ENCODE results near the gene METTL9.
"Not testable (repeated sequence)": the region's sequence is repeated elsewhere in the genome, so short reads cannot be mapped to it uniquely, and the experiment has no call there.

Gene METTL9

DNA sequence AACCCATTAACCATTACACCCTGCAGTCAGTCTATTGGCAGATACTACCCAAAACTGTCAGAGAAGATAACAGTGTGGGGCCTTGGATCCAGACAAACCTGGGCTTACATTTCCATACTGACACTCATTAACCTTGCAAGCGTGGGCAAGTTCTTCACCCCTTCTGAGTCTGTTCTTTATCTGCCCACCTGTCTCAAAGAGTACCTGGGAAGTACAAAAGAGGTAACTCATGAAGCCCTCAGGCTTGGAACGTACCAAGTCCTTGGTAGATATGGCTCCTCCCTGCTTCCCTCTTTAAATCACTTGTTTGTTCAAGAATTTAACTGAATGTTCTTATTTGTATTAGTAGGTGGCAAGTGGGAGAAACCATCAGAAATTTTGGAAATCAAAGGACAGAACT lies 55.5 kb downstream of the METTL9 start:
- in situ Hi-C loops (cut with MboI; ENCODE audit: low sequenced_read_pairs): no loop called here

DNA sequence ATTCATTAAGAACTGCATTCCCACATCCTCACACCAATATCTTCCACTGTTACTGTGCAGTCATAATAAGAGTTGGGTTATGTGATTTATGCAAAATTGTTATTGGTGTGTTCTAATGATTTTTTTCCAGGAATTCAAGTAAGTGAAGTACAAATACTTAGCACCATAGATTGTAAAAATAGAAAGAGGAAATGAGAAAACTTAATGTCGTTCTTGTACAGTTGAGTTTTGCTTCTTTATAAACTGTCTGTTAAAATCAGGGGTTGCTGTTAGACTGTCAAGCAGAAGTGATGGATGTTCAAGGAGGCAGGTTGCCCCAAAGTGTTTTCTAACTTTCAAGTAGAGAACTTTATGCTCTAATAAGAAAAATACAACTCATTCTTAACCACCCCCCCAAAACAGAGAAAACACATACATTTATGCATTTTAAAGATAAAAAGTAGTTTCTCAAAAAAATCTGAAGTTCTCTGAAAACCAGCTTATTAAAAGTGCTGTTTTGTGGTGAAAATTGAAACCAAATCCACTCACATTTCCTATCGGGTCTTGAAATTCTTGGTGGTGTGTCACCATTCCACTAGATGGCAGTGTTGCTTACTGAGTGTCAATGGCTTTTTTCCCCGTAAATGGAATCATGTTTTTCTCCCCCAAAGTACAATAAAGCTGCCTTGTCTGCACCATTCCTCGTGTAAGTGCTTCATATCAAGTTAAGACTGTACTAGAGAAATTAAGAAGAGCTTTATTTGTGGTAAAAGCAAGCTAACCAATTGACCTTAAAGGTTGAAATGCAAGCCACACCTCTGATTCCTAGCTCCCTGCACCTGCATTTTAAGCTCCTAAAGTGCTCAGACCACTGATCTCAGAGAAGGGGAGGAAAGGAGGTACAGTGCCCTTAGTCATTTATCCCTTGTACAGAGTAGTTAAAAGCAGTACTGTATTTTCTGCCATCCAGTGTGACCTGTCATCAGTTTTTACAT lies 57.7 kb downstream of the METTL9 start:
- in situ Hi-C loops (cut with MboI; ENCODE audit: low sequenced_read_pairs): no loop called here

DNA sequence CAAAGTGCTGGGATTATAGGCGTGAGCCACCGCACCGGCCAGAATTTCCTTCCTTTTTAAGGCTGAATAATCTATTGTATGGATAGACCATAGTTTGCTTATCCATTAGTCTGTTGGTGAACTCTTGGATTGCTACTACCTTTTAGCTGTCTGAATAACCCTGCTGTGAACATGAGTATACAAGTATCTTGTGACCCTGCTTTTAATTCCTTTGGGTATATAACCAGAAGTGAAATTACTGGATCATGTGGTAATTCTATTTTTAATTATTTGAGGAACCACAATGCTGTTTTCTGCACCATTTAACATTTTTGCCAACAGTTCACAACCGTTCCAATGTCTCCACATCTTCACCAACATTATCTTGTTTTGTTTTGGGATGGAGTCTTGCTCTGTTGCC lies 59.7 kb downstream of the METTL9 start:
- in situ Hi-C loops (cut with MboI; ENCODE audit: low sequenced_read_pairs): no loop called here

DNA sequence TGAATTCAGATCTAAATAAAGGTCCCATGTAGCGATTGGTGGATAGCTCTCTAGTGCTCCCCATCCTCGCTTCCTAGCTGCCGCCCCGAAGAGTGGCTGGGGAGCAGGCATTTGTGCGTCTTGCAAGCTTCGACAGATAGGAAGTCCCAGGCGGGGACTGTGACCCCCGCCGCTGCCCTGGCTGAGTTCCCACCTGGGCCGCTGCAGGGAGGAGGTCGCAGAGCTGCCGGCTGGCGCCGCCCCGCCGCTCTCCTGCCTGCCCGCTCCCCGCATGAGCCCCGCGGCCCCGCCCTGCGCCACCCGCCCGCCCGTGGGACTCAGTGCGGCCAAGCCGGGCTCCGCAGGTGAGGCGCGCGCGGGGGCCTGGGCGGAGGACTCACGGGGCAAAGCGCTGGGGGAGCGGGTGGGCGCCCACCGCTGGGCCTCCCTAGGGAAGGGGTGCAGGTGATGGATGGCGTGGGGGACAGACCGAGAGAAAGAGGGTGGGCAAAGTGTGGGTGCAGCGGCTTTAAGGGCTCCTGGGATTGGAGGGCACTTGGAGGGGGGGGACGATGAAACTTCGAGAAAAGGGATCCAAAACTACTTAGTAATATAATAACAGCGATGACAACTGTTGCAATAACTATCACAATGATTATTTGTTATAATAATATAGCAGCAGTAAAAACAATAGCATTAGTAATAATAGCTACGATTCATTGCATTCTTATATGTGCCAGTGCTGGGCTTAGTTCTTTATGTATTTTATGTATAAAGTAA lies 64.7 kb downstream of the METTL9 start, which contains the start of gene OTOA:
Gene OTOA (plus strand): TSS at position 80 of the 759 bp plus-strand sequence. CDS start 14,547 bp downstream, outside the sequence.
- in situ Hi-C loops (cut with MboI; ENCODE audit: low sequenced_read_pairs): no loop called here

DNA sequence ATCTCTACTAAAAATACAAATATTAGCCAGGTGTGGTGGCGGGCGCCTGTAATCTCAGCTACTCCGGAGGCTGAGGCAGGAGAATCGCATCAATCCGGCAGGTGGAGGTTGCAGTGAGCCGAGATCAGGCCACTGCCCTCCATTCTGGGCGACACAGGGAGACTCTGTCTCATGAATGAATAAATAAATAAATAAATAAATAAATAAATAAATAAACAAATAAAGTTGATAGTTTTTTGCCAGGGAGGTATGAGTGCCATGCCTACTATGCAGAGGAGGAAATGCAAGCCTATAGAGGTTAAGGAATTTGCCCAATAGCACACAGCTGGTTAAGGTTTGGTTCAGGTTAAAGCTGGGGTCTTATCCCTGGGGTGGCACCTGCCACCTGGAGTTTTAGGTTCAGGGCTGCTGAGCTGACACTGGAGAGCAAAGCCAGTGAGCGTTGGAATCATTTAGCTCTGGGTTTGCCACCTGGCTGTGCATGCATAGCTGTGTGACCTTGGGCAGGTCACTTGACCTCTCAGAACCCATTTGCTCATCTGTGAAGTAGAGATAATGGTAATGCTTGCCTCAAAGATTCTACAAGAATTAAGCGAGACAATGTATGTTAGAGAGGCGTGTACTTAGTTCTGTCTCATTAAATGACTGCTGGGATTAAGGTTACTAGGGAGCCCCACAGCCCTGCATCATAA lies 65.6 kb downstream of the METTL9 start:
- in situ Hi-C loops (cut with MboI; ENCODE audit: low sequenced_read_pairs): no loop called here

DNA sequence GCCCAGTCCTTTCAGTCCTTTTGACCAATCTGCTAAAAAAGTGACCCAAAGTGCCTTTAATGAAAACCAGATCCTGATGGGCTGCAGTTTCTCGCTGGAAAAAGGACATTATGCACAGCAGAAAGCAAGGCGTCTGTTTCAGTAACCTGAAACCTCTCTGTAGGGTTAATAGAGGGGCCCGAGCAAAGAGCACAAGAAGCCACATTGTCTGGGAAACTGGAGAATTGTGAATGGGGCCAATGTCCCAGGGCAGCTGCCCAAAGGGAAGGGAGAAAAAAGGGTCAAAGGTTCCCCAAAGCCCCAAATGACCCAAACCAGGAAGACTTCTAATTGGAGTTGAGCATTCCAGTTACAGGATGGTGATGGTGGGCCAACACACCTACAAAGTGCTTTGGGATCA lies 67.4 kb downstream of the METTL9 start:
- in situ Hi-C loops (cut with MboI; ENCODE audit: low sequenced_read_pairs): no loop called here

DNA sequence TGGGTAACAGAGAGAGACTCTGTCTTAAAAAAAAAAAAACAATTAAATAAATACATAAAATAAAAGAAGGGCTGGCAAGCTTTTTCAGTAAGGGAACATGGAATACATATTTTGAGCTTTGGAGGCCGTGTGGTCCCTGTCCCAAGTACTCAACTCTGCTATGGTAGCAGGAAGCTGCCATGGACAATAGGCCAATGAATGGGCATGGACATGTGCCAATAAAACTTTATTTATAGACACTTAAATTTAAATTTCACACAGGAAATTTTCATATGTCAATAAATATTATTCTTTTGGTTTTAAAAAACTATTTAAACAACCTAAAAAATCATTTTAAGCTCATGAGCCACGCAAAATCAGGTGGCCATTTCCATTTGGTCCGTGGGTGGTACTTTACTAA lies 68.2 kb downstream of the METTL9 start:
- in situ Hi-C loops (cut with MboI; ENCODE audit: low sequenced_read_pairs): no loop called here

DNA sequence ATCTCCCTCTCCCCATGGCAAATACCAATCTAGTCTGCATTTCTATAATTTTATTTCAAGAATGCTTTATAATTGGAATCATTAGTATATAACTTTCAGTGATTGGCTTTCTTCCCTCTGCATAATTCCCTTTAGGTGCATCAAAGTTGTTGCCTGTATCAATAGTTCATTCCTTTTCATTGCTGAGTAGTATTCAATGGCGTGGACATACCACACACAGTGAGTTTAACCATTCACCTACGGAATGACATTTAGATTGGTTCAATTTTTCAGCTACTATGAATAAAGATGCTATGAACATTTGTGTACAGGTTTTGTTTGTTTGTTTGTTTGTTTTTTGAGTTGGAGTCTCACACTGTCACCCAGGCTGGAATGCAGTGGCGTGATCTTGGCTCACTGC lies 74.1 kb downstream of the METTL9 start:
- in situ Hi-C loops (cut with MboI; ENCODE audit: low sequenced_read_pairs): no loop called here

DNA sequence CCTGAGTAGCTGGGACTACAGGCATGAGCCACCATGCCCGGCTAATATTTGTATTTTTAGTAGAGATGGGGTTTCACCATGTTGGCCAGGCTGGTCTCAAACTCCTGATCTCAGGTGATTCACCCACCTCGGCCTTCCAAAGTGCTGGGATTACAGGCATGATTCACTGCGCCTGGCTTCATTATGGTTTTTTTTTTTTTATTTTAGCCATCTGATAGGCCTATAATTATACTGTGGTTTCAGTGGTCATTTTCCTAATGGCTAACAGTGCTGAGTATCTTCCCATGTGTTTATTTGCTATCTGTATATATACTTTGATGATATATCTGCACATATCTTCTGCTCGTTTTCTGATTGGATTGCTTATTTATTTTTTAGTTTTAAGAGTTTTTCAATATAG lies 75.1 kb downstream of the METTL9 start:
- in situ Hi-C loops (cut with MboI; ENCODE audit: low sequenced_read_pairs): not testable (repeated sequence)

DNA sequence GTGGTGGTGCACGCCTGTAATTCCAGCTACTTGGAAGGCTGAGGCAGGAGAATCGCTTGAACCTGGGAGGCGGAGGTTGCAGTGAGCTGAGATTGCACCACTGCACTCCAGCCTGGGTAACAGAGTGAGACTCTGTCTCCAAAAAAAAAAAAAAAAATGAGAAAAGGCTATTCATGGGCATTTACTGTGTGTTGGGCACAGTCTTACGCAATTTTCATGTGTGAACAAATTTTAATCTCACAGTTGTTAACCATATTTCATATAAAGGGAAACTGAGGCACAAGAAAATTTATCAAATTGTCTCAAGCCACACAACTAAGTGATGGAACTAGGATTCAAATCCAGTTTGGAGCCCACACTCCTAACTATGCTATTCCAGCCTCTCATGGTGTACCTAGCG lies 81.3 kb downstream of the METTL9 start:
- in situ Hi-C loops (cut with MboI; ENCODE audit: low sequenced_read_pairs): not testable (repeated sequence)

DNA sequence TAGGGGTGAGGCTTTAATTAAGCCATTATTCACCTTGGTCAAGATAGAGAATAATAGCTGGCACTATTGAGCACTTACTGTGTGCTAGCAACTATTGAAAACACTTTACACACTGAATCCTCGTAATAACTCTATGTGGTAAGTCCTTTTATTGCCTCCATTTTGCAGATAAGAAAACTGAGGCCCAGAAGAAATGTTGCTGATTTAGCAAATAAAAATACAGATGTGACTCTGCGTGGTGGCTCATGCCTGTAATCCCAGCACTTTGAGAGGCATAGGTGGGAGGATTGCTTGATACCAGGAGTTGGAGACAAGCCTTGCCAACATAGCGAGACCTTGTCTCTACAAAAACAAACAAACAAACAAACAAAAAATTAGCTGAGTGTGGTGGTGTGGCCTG lies 83.8 kb downstream of the METTL9 start:
- in situ Hi-C loops (cut with MboI; ENCODE audit: low sequenced_read_pairs): no loop called here

DNA sequence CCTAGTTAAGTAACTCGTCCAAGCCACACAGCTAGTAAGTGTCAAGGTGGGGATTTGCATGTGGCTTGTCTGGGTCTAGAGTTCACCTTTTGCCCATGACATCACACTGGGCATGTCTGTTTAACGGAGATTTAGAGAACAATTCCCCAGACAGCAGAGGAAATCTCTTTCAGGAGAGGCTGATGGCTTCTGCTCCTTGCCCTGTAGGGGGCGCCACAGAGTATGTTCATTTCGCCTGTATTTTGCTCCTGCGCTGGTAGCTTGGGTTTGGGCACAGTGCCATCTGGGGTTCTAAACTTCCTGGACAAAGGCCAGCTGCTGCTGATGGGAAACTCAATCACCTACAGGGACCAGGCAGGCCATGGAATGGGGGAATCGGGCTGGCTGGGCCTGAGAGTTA lies 84.8 kb downstream of the METTL9 start:
- in situ Hi-C loops (cut with MboI; ENCODE audit: low sequenced_read_pairs): no loop called here

DNA sequence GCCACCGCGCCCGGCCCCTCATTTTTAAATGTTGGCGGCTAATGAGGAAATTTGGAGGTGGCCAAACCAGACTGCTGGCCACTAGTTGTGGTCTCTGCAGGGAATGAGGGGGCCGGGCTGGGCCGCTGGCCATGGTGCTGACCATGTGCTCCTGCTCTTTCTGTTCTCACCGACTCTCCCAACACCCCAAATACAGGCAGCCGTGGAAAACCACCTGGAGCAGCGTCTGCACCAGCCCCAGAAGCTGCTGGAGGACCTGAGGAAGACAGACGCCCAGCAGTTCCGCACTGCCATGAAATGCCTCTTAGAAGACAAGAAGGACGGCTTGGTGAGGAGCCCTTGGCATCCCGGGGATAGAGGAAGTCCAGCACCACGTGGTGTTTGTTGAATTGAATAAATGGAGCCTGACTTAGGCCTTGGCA lies 85.7 kb downstream of the METTL9 start:
- in situ Hi-C loops (cut with MboI; ENCODE audit: low sequenced_read_pairs): no loop called here

DNA sequence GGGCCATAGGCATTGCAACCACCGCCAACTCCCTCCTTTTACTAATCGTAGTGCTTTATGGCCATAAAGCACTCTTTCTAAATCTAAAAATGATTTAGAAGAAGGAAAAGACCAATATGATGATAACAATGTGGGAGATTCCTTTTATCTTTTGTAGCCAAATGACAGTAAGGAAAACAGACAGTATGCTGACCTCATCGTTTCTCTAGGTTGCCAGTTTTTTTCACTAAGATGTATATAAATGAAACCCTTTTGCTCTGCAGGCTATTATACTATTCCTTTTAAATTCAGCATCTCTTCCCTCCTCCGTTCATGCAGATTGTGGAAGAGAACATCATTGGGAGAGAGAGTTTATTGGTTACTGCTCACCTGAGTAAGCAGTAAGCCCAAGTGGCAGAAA lies 89.7 kb downstream of the METTL9 start:
- in situ Hi-C loops (cut with MboI; ENCODE audit: low sequenced_read_pairs): no loop called here

DNA sequence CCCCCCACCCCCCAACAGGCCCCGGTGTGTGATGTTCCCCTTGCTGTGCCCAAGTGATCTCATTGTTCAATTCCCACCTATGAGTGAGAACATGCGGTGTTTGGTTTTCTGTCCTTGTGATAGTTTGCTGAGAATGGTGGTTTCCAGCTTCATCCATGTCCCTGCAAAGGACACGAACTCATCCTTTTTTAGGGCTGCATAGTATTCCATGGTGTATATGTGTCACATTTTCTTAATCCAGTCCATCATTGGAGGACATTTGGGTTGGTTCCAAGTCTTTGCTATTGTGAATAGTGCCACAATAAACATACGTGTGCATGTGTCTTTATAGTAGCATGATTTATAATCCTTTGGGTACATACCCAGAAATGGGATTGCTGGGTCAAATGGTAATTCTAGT lies 91.6 kb downstream of the METTL9 start:
- in situ Hi-C loops (cut with MboI; ENCODE audit: low sequenced_read_pairs): not testable (repeated sequence)

DNA sequence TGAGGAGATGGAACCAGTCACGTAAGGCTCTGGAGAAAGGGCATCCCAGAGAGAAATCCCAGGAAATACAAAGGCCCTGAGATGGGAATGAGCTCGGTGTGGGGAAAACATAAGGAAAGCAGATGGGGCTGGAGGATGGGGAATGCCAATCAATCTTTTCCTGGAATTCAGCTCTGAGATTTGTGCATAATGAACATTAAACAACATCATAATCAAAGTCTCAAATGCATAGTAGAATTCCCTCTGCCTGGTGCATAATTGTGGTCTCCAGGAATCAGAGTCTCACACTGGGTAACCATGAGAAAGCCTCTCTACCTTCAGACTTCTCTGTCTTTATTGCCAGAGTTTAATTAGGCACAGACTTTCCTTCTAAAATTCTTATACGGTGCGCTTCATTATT lies 95.2 kb downstream of the METTL9 start:
- in situ Hi-C loops (cut with MboI; ENCODE audit: low sequenced_read_pairs): no loop called here

DNA sequence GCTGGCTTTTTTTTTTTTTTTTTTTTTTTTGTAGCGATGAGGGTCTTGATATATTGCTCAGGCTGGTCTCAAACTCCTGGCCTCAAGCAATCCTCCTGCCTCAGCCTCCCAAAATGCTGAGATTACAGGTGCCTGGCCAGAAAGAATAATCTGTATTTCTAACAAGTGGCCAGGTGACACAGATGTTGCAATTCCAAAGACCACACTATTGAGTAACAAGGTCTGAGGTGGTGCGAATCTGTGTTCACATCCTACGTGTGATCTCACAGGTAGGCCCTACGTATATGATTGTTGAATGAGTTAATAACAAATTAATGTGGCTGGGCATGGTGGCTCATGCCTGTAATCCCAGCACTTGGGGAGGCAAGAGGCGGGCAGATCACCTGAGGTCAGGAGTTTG lies 97.7 kb downstream of the METTL9 start:
- in situ Hi-C loops (cut with MboI; ENCODE audit: low sequenced_read_pairs): no loop called here

DNA sequence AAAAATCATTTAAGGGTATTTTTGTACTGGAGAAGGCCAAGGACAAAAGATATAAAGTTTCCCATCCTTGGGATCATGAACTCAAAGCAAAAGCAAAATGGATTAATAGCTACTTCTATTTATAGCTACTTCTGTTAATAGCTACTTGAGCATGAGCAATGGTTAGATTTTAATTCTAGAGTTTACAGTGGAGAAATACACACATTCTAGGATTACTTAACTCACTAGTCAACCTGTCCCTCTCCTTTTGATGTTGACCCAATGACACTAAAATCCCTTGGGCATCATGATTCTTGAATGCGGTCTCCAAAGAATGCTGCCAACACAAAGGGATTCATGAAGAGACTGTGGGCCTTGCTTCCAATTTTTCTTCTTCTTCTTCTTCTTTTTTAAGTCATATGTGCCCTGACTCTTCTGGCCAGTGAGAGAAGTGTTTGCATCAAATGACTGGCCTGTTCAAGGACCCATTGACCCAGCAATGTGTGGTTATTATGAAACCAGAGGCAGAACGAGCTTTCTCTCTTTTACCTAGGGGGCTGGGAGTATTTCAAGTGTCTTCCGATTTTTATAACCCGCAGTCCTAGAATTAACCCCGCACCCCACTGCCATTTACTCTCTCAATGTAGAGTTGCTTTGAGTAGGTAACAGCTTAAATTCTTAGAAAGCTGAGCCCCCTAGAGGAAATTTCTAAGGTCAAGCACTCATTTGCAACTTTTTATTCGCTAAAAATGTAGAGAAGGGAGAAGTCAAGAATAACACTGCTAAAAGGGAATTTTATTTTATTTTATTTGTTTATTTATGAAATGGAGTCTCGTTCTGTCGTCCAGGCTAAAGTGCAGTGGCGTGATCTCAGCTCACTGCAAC lies 99.0 kb downstream of the METTL9 start:
- in situ Hi-C loops (cut with MboI; ENCODE audit: low sequenced_read_pairs): no loop called here

DNA sequence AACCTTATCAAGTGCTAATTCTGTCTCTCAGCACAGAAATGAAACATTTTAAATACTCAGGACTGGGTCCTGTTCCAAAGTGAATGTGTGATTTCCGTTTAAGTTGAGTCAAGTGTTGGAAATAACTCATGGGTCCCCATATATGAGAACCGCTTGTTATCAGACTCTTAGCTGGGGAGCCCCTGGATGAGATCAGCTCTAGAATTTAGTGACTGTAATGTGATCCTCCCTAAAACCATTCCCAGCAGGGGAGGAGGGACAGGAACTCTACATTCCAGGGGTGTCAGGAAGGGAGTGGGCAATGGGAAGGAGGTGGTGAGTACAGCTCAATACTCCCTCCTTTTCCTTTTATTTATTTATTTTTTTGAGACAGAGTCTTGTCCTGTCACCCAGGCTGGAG lies 101.9 kb downstream of the METTL9 start:
- in situ Hi-C loops (cut with MboI; ENCODE audit: low sequenced_read_pairs): loop anchor here (25.0 kb wide), 1 partner anchor 114 kb away; the partner anchor contains the start of gene METTL9

DNA sequence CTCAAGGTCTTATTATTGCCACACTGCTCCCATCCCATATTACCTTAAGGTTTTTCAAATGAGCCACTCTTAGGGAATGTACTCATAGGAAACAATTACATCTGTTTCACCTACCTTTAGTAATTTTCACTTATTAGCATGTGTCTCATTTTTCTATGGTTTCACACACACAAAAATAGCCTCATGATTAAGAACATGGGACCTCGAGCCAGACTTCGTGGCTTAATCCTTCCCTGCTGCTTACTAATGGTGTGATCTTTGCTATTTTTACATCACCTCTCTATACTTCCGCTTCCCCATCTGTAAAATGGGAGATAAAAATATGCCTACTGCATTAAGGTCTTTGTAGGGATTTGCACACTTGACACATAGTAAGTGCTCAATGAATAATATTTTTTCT lies 102.9 kb downstream of the METTL9 start:
- in situ Hi-C loops (cut with MboI; ENCODE audit: low sequenced_read_pairs): loop anchor here (25.0 kb wide), 1 partner anchor 115 kb away; the partner anchor contains the start of gene METTL9

All from HL-60/S4 treated with phorbol 12-myristate 13-acetate at 8.2 ng/mL for 4 days and 3 days (cell line).